Glomerular endothelial cell (primary cell): Measurements from ENCODE around the gene GRM2. TPM values are rescaled to one million over a fixed set of nuclear protein-coding genes. Genes with fewer than 3 reads are reported as not detected.
"Not testable (repeated sequence)": the region's sequence is repeated elsewhere in the genome, so short reads cannot be mapped to it uniquely, and the experiment has no call there.

Experiments
- DNase-seq: peaks from one replicate; pipeline ENCODE4 v3.0.0-alpha.2; 2011; ENCODE audit warnings: low read depth, low spot score; ENCODE audit errors: extremely low read depth
- total RNA-seq: library from RNA; depleted of rRNA; stranded (reverse); fragments of >200 nt; gene quantifications from 2 replicates; pipeline ENCODE4 v1.2.3, GENCODE V29; 2015

The GRM2 gene
- total RNA-seq, 1 donor from 2014 or later, result 0.12 TPM

DNA sequence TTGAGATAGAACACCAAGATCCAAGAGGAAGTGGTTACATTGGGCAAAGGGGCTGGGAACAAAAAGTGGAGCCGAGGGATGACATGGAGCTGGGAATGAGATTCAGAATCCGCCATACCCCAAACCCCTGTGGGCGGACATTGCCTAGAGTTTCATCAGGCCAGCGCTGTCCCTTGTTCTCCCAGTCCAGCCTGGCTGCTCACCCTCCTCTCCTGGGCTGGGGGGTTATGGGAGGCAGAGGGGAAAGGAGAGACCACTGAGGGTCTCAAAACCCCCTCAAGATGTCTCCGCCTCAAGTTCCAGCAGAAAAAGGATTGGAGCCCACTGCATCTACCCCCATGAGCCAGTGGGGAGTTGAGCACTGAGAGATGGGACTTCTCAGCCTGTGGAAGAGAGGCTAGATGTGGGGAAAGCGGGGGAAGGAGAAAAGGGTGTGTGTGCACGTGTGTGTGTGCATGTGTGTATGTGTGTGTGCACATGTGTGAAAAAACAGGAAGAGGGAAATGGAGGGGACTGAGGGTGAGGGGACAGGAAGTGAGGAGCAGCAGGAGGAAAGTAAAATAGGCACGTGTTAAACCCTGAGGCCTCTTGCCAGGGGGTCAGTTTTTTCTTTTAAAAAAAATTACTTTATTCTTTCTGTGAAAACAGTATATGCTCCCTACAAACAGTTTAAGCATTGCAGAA is 14.3 kb downstream of the GRM2 start:
- no peak for DNase-seq

DNA sequence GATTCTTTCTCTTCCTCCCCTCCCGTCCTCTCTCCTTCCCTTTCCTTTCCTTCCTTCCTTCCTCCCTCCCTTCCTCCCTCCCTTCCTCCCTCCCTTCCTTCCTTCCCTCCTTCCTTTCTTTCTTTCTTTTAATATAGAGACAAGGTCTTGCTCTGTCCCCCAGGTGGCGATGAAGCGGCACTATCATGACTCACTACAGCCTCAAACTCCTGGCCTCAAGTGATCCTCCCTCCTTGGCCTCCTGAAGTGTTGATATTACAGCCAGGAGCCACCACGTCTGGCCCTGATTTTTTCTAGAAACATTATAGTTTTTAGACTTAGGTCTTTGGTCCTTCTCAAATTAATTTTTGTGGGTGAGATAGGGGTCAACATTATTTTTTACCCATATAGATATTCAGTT is 15.5 kb downstream of the GRM2 start:
- DNase-seq, result no peak

DNA sequence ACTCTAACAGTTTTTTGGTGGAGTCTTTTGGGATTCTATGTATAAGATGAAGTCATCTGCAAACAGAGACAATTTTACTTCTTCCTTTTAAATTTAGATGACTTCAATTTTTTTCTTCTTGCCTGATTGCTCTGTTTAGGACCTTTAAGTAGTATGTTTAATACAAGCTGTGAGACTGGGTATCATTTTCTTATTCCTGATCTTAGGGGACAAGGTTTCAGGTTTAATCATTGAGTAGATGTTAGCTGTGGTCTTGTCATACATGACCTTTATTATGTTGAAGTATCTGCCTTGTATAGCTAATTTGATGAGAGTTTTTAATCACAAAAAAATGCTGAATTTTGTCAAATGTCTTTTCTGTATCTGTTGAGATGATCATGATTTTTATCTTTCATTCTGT is 20.6 kb downstream of the GRM2 start:
- no peak for DNase-seq

DNA sequence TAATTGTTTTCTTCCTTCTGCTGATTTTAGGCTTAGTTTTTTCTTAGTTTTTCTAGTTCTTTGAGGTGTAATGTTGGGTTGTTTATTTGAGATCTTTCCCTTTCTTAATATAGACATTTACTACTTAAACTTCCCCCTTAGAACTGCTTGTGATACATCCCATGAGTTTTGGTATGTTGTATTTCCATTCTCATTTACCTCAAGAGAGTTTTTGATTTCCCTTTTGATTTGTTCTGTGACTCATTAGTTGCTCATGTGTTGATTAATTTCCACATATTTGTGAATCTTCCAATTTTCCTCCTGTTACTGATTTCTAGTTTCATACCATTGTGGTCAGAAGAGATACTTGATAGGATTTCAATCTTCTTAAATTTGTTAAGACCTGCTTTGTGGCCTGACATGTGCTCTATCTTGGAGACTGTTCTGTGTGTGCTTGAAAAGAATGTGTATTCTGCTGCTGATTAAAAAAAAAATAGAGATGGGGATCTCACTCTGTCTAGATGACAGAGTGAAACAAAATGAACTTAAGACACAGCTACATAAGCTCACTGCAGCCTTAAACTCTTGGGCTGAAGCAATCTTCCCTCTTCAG is 22.3 kb downstream of the GRM2 start:
- DNase-seq, result no peak

DNA sequence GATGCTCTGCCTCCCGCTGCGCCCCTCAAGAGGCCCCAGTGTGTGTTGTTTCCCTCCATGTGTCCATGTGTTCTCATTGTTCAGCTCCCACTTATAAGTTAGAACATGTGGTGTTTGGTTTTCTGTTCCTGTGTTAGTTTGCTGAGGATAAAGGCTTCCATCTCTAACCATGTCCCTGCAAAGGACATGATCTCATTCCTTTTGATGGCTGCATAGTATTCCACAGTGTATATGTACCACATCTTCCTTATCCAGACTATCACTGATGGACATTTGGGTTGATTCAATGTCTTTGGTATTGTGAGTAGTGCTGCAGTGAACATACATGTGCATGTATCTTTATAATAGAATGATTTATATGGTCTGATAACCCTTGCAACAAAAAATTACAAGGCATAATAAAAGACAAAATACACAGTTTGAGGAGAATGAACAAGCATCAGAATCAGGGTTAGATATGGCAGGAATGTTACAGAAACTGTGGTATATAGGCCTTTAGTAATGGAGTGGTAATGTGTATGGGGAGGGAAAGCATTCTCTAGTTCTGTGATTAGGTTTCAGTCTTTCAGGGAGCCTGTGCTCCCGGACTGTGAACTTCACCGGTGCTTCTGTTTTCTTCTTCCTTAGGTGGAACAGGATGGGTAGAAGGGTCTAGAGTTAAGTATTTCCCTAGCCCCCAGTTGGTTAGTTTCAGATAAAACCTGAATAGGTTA is 27.1 kb downstream of the GRM2 start:
- DNase-seq, result no peak

DNA sequence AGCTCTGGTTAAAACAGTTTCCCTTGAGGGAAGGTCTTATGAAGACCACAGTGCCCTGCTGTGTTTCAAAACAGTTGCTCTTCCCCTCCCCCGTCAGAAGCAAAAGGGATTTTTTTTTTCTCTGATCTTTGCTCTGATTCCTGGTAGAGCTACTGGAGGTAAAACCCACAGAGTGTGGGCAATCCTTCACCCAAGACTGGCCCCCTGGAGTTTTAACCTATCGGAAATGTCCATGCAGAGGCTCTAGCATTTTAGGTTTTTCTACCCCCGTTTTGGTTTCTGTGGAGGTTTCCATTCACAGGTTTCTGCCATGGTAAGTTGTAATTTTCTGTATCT is 27.7 kb downstream of the GRM2 start:
- no peak for DNase-seq

DNA sequence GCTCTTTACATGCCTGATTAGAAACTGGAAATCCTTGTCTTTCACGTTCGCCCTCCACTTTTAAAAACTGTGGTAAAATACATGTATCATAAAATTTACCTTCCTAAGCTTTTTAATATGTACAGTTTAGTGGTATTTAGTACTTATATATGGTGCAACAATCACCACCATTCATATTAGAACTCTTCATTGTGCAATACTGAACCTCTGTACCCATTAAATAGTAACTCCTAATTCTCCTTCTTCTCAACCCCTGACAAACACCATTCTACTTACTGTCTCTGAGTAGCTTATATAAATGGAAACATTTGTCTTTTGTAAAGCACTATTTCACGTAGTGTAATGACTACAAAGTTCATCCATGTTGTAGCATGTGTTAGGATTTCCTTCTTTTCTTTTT is 28.2 kb downstream of the GRM2 start:
- no peak for DNase-seq

DNA sequence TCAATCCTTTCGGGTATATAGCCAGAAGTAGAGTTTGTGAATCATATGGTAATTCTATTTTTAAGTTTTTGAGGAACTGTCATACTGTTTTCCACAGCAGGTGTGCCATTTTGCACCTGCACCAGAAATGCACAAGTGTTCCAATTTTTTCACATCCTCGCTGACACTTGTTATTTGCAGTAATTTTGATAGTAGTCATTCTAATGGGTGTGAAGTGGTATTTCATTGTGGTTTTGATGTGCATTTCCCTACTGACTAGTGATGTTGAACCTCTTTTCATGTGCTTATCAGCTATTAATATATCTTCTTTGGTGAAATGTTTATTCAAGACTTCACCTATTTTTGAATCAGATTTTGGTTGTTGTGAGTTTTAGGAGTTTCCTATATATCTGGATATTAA is 29.1 kb downstream of the GRM2 start:
- no peak for DNase-seq

DNA sequence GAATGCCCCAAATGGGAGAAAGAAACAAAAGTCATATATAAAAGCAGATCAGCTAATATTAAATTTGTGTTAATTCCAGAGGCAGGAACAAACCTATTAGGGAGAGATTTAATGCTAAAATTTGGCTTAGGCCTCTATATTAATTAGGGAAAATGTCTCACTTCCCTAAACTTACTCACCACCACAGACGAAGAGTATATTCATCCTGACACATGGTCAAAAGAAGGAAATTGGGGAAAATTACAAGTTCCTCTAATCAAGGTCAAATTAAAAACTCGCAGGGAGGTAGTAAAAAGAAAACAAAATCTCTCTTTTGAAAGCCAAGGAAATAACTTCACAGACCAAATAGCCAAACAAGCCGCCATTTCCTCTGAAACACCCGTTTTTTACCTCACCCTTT is 32.2 kb downstream of the GRM2 start:
- DNase-seq, result no peak

DNA sequence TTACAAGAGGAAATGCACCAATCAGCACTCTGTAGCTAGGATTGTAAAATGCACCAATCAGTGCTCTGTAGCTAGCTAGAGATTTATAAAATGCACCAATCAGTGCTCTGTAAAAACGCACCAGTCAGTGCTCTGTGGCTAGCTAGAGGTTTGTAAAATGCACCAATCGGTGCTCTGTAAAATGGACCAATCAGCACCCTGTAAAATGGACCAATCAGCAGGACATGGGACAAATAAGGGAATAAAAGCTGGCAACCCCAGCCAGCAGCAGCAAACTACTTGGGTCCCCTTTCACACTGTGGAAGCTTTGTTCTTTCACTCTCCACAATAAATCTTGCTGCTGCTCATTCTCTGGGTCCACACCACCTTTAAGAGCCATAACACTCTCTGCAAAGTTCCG is 35.5 kb downstream of the GRM2 start:
- not testable (repeated sequence) for DNase-seq

DNA sequence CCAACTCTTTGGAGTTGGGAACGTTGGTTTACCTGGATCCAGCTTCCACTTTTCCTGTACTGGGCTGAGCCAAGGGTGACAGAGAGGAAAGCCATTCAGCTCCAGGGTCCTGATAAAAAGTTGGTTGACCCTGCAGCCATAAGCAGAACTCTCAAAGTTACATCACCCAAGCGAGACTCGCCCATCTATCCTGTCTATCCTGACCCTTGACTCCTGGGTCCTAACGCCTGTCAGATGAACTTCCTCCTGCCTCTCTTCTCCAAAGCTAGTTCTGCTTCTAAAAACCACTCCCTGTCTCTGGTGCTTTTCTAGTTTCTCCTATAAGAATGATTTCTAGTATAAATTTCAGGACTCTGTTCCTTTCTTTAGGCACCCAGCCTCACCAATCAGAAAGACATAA is 36.1 kb downstream of the GRM2 start:
- not testable (repeated sequence) for DNase-seq

DNA sequence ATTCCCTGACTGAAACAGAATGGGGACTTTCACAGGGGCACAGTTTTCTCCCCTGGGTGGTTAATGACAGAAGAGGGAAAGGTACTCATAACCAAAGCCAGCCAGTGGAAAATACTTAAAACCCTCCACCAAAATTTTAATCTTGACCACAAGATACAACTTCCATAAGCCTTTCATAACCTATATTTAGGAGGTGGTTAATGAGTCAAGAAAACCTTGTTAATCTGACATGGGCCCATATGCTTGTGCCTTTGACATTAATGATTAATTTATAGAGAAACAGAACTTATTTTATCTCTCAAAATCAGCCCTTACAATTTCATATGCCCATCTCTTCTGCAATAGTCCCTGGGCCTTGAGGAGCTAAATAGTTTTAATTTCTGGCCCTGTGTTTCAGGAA is 41.0 kb downstream of the GRM2 start:
- no peak for DNase-seq

DNA sequence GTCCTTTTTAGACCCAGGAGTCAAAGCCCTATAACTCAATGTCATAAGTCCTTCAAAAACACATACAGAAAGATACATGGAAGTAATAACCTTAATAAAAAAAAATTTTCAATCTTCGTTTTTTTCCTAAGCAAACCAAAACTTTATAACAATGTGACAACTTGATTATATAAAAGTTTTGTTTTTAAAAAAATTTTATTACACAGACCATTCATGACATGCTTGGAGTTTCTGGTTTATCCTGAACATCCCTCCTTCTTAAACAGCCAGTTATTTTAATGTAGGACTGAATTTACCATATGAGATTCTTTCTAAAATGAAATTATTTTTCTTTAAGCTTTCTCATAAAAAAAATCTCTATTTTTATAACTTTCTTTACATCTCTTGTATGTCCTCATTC is 41.5 kb downstream of the GRM2 start:
- no peak for DNase-seq

DNA sequence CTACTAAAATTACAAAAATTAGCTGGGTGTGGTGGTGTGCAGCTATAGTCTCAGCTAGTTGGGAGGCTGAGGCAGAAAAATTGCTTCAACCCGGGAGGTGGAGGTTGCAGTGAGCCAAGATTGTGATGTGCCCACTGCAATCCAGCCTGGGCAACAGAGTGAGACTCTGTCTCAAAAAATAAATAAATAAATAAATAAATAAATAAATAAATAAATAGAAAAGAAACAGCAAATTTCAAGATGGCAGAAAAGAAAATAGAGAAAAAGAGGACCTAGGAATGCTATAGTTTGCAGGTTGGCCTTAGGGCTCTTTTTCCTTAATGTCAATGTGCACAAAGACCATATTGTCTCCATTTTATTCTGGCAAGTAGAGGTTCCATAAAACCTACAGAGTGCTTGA is 44.0 kb downstream of the GRM2 start:
- no peak for DNase-seq

DNA sequence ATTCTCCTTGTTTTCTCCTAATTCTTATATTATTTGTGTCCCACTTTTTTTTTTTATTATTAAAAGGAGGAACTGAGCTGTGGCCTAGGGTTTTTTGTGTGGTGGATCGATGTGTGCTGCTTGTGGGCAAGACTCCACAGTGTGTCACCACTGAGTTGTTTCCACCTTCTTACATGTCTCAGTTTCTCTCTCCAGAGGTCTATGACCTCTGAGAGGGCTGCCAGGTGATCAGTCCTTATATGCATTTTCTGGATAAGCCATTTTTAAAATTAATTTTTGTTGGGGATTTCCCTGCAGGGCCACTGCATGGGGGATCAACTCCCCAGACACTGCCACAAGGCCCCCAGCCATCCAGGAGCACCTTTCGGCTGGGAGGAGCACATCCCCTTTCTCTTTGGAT is 44.4 kb downstream of the GRM2 start:
- DNase-seq, result no peak

DNA sequence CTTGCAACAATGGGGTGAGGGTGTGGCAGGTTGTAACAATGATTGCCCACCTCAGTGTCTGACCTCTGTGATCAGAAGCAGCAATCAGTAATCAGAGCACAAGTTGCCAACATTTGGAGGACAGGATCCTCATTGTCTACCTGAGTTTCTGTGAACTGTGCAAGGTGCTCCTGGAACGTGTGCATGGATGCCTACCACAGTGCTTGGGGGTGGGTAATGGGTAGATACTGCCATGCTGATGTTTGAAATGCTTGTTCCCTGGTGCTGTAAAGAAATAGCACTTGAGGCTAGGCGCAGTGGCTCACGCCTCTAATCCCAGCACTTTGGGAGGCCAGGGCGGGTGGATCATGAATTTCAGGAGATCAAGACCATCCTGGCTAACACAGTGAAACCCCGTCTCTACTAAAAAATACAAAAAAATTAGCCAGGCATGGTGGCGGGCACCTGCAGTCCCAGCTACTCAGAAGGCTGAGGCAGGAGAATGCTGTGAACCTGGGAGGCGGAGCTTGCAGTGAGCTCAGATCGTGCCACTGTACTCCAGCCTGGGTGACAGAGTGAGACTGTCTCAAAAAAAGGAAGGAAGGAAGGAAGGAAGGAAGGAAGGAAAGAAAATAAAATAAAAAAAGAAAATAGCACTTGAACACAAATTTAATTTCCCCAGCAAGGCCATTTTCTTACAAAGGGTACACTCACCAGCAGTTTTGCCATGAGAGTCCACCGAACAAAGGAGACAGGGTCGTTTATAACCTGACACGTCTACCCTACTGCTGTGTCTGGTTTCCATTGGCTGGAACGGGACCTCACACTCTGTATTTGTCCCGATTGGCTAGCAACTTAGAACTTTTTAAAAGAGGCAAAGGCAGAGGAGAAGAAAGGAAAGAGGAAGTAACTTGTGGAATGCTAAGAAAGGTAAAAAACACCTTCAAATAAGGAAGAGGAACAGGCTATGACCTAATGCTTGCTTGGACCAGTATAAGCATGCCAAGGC is 47.2 kb downstream of the GRM2 start:
- not testable (repeated sequence) for DNase-seq

DNA sequence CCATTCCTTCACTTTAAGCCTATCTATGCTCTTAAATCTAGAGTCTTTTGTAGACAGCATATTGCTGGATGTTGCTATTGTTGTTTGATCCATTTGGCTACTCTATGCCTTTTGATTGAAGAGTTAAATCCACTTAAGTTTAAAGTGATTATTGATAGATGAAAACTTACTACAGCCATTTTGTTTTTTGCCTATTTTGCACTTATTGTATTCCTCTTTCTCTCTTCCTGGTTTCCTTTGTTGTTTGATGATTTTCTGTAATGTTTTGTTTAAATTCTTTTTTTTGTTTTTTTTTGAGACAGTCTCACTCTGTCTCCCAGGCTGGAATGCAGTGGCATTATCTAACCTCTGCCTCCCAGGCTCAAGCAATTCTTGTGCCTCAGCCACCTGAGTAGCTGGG is 52.3 kb downstream of the GRM2 start:
- no peak for DNase-seq
